Activated CD8-positive, alpha-beta memory T cell treated with anti-CD3 and anti-CD28 coated beads, Interleukin-2, amount 10 ng/mL, durations not matched to agents 7 days and 5 days (primary cell): ENCODE measurements around the gene SLC12A7. TPM values are rescaled to one million over a fixed set of nuclear protein-coding genes. Genes with fewer than 3 reads are reported as not detected.
"Not testable (repeated sequence)": the region's sequence is repeated elsewhere in the genome, so short reads cannot be mapped to it uniquely, and the experiment has no call there.

Experiments
- ATAC-seq: fragments of 150-1000 bp; cut with Tn5 transposase; one replicate; pipeline ENCODE4 v1.10.0; 2021; ENCODE audit warnings: moderate library complexity
- CTCF ChIA-PET: fragments of 350-600 bp; sonication (Branson Sonifier 250); formaldehyde crosslinking; loops from one replicate; lab custom pipeline; 2021; ENCODE audit warnings: antibody characterized with exemption; lab: Charles Lee
- DNase-seq: peaks from one replicate; pipeline ENCODE4 v3.0.0-alpha.2; 2020
- H3K27ac Mint-ChIP-seq: one replicate; pipeline ENCODE4 v1.8.0; 2021; ENCODE audit warnings: mild to moderate bottlenecking, mixed read lengths
- H3K27me3 Mint-ChIP-seq: one replicate; pipeline ENCODE4 v1.8.0; 2021; ENCODE audit warnings: mixed read lengths
- H3K36me3 Mint-ChIP-seq: one replicate; pipeline ENCODE4 v1.8.0; 2021; ENCODE audit warnings: mild to moderate bottlenecking, mixed read lengths
- H3K4me1 Mint-ChIP-seq: one replicate; pipeline ENCODE4 v1.8.0; 2021; ENCODE audit warnings: mixed read lengths
- H3K4me3 Mint-ChIP-seq: one replicate; pipeline ENCODE4 v1.8.0; 2021; ENCODE audit warnings: mild to moderate bottlenecking, moderate library complexity, mixed read lengths
- H3K9me3 Mint-ChIP-seq: one replicate; pipeline ENCODE4 v1.8.0; 2022; ENCODE audit warnings: low read depth, mixed read lengths
- total RNA-seq, 2 experiments: library from RNA; stranded (reverse); gene quantifications; one replicate each; pipeline ENCODE4 v1.2.3, GENCODE V29; 2021

SLC12A7 gene
- total RNA-seq, 2 experiments from 2014 or later = 6.6 to 12.2 TPM

DNA sequence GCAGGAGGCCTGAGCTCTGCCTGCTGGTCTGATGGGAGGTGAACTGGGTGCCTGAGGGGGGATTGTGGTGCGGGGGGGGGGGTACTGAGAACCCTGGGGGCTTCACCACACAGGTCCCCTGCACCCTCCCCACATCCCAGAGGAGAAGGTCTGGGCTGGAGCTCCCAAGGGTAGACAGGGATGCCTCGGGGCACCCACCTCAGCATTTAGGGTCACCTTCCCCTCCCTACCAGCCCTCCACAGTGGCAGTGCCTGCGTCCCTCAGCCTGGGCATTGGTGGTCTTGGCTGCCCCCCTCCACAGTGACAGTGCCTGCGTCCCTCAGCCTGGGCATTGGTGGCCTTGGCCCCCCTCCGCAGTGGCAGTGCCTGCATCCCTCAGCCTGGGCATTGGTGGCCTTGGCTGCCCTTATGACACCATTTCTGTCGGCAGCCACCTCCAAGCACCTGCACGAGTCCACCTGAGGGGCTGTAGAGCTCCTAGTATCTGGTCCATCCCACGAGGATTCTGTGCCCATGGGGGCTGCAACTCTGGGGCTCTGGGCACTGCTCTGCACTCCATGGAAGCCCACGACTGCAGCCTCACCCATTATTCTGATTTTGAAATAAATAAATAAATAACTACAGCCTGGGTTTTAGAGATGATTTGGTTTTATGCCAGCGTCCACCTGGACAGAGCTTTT, 81.8 kb downstream of the SLC12A7 start:
- CTCF ChIA-PET = interaction anchor here (1.1 kb wide), 1 partner anchor 20 kb away, joined by 3 read pairs; no protein-coding TSS in a partner anchor
- Mint-ChIP-seq H3K4me1 (no peaks in the 10 kb centered on the region), H3K27ac (no peak overlapping the region), H3K27me3 (no peaks in the 10 kb centered on the region), H3K9me3 (peaks cover 2% of the 10 kb centered on the region), H3K36me3 (no peaks in the 10 kb centered on the region), H3K4me3 (no peak overlapping the region)
- no peak for ATAC-seq
- no peak for DNase-seq

DNA sequence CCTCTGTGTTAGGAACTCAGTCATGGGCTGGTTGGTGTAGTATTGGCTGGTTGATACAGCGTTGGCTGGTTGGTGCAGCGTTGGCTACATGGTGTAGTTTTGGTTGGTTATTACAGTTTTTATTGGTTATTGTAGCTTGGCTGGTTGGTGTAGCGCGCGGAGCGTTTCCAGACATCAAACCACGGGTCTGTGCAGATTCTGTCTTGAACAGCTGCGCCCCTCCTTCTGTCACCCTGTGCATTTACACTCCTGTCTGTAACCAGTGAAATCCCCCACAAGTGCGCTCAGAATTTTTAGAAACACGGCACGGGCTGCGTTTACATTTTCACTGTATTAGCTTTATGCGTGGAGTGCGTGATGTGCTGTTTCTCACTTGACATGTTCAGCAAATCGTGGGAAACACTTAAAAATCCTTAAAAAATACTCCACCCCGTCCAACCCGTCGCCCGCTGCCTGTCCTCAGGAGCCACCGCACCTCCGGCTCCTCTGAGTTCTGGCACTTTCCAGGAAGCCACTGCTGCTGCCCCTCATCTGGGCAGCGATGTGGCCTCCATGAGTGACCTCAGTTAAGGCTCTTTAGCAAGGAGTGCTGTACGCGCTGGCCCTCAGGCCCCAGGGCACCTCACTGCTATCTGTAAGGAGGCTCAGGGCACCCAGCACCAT, 82.5 kb downstream of the SLC12A7 start:
- Mint-ChIP-seq H3K36me3 (no peaks in the 10 kb centered on the region), H3K27ac (no peak overlapping the region), H3K9me3 (no peaks in the 10 kb centered on the region), H3K4me1 (no peaks in the 10 kb centered on the region), H3K27me3 (no peaks in the 10 kb centered on the region), H3K4me3 (no peak overlapping the region)
- DNase-seq (no peak), ATAC-seq (no peak)
- CTCF ChIA-PET = interaction anchor here (1.1 kb wide), 1 partner anchor 19 kb away, joined by 3 read pairs; no protein-coding TSS in a partner anchor

DNA sequence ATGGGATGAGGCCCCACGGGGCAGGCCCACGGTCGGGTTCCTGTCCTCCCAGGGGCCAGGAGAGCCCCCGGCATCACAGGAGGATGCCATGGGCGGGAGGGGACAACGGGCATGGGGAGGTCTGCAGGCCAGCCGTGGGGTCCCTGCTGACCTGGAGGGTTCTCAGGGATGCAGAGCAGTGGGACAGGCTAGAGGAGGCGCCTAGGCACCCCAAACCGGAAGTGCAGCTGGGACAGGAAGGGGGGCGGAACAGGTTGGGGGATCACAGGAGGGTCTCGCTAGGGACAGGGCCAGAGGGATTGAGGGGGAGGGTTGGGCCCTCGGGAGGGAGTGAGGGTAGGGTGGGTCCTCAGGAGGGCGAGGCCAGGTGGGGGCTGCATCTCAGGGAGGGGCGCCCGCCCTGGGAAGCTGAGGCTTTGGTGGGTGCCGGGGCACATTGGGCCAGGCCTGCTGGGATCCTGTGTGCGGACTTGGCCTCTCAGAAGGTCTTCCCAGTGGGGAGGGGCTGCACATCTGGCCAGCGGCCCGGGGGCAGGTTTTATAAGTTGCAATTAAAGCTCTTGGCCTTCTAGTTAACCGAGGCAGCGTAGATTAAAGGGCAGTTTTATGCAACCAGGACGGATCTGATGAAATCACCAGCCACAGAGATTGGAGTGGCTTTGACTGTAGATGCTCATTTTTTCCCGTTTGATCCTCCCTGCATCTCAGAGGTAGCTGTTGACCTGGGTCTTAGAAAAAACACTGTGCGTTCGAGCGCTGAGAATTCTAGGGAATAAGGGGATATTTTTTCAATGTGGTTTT, 83.2 kb downstream of the SLC12A7 start:
- Mint-ChIP-seq H3K36me3 (no peaks in the 10 kb centered on the region), H3K27ac (no peak overlapping the region), H3K9me3 (no peaks in the 10 kb centered on the region), H3K27me3 (no peaks in the 10 kb centered on the region), H3K4me1 (no peaks in the 10 kb centered on the region), H3K4me3 (no peak overlapping the region)
- ATAC-seq (no peak), DNase-seq (no peak)
- CTCF ChIA-PET = no interaction called here

DNA sequence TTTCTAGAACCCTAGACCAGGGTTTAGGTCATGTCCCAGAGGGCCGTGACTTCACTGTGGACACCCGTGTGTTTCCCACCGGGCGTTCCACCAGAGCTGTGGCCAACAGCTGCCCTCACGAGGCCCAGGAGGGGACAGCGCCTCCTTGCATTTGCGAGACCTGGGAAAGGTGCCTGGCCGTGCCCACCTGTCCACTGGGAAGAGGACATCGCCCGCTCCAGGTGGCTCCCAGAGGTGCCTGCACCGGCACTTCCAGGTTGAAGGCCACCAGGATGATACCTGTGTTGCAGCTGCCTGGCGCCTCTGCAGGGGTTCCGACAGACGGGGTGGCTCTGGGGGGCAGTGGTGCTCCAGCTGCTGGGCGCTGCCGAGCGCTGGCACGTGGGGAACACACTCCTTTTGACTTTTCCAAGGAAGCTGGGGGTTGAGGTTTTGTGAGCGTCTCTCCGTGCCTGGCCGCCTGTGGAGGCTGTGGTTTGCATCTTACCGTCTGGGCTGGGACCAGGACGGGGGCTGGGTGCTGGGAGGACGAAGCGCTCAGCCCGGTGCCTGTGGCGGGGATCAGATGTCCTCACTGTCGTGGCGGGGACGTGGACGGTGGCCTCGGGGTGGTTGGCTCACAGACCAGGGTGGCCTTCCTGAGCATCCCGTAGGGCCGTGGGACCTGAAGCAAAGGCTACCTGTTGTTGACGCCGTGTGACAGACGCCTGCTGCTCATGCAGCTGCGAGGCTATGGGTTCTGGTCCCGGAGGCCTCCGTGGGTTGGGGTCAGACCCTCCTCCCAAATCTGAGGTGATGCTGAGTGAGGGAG, 84.0 kb downstream of the SLC12A7 start:
- Mint-ChIP-seq H3K4me3 (no peak overlapping the region), H3K4me1 (no peaks in the 10 kb centered on the region), H3K27me3 (no peaks in the 10 kb centered on the region), H3K36me3 (no peaks in the 10 kb centered on the region), H3K27ac (no peak overlapping the region), H3K9me3 (no peaks in the 10 kb centered on the region)
- DNase-seq (no peak), ATAC-seq (no peak)
- CTCF ChIA-PET = no interaction called here

DNA sequence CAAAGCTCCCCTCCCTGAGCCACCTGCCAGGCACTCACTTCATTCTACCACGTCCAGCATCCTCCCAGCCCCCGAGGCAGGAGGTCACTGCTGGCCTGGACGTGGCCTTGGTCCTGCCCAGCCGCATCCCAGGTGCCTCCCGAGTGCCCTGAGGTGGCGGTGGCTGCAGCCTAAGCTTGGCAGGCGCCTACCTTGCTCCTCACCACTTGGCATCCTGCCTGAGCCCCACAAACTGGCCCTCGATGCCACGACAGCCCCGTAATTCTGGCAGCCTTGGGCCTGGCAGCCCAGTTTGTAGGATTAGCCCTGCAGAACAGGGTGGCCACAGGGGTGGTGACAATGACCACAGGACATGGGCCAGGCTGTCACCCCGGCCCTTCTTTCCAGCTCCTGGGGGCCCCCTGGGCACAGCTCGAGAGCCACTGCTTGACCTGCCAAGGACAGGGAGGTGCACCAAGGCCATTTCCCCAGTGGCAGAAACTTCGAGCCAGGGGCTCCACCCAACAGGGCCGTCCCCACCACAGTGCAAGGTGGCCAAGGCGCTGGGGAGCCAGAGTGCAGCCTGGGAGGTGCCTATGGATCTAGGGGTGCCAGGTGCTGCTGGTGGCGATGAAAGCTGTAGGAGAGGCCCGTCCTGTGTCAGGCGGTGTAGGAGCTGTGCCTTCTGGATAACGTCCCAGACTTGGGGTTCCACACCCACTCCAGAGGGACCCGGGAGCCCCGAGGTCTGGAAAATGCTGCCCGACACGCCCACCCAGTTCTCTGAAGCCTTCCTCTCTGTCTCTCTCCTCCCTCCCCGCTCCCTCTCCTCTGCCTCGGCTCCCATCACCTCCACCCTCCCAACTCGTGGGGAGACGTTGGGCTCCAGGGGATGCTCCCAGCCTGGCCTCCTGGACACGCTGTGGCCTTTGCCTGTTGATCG, 84.9 kb downstream of the SLC12A7 start:
- H3K36me3 Mint-ChIP-seq = no peaks in the 10 kb centered on the region
- CTCF ChIA-PET = no interaction called here
- no peak for ATAC-seq
- H3K4me1 Mint-ChIP-seq = no peaks in the 10 kb centered on the region
- no peak for DNase-seq
- H3K9me3 Mint-ChIP-seq = no peaks in the 10 kb centered on the region
- H3K27ac Mint-ChIP-seq = no peak overlapping the region
- no peaks in the 10 kb centered on the region for H3K27me3 Mint-ChIP-seq
- H3K4me3 Mint-ChIP-seq = no peak overlapping the region

DNA sequence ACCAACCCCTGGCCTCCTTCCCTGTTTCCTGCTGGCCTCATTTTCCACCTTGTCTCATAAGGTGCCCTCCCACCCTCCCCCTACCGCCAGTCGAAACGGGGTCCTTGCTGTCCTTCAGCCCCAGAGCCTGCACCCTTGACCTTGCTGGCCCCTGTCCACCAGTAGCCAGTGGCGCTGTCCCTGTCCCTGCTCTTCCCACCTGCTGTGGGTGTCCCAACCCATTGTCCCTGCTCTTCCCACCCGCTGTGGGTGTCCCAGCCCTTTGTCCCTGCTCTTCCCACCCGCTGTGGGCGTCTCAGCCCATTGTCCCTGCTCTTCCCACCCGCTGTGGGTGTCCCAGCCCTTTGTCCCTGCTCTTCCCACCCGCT, 89.9 kb downstream of the SLC12A7 start:
- H3K4me3 Mint-ChIP-seq, ATAC-seq, H3K27ac Mint-ChIP-seq, H3K9me3 Mint-ChIP-seq, H3K27me3 Mint-ChIP-seq, H3K4me1 Mint-ChIP-seq, DNase-seq, H3K36me3 Mint-ChIP-seq, CTCF ChIA-PET: not testable (repeated sequence)

DNA sequence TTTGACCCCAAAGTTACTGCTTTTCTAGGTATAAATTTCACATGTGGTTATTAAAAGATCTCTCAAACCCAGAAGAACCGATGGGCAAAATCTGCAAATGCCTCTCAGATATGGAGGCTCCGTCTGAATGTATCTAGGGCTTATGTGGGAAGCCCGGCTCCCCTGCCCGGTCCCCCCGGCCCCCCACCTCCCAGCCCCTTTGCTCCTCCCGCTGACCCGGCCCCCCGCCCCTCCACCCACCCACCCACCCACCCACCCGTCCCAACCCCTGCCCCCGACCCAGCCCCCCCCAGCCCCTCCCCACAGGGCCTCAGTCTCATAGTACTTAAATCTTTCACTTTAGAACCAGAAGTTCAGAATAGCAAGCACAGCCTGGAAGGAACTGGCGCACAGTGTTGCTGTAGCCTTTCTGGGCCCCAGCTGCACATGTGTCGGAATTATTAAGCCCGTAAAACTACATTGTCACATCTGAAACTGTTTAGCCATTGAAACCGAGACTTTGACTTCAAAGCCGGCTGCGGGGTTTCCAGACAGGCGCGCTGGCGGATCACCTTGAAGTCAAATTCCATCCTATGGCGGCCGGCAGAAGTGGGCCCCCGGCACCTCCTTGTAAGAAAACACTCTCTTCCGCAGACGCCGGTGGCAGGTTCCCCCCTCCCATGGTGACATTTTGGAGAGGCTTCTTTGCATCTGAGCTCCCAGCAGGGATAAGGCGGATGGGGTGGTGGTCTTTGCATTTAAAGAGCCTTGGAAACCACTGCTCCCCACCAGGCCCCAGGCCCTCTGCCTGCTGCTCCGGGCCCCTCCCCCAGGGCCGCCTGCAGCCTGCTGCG, 90.5 kb downstream of the SLC12A7 start:
- Mint-ChIP-seq H3K4me3 (no peak overlapping the region), H3K9me3 (no peaks in the 10 kb centered on the region), H3K27ac (no peak overlapping the region), H3K36me3 (no peaks in the 10 kb centered on the region), H3K27me3 (no peaks in the 10 kb centered on the region), H3K4me1 (no peaks in the 10 kb centered on the region)
- ATAC-seq (no peak), DNase-seq (no peak)
- CTCF ChIA-PET = interaction anchor here (1.4 kb wide), 1 partner anchor 119 kb away, joined by 3 read pairs; no protein-coding TSS in a partner anchor

DNA sequence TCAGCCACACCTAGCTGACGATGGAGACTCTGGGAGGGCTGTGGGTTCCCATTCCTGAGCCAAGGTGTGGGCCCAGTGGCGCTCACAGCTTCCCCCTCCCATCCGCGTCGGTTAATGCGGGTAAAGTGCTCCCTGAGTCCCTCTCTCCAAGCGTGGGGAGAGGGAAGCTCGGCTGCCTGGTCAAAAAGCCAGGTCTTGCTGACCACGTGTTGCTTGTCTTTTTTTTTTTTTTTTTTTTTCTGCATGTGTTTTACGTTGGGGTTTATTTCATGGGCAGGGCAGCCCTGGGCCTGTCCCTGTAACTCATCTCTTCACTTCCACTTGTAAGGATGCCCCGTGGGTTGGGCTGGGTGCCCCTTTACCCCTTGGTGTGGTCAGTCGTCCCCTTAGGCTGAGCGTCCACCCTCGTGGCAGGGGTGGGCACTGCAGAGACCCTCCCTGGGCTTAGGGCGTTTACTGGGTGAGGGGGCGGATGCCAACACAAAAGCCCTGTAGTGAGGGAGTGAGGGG, 91.4 kb downstream of the SLC12A7 start:
- Mint-ChIP-seq H3K27ac (no peak overlapping the region), H3K4me3 (no peak overlapping the region), H3K4me1 (no peaks in the 10 kb centered on the region), H3K36me3 (no peaks in the 10 kb centered on the region), H3K9me3 (no peaks in the 10 kb centered on the region), H3K27me3 (no peaks in the 10 kb centered on the region)
- ATAC-seq (no peak), DNase-seq (no peak)
- CTCF ChIA-PET = interaction anchor here (1.4 kb wide), 1 partner anchor 119 kb away, joined by 3 read pairs; no protein-coding TSS in a partner anchor

DNA sequence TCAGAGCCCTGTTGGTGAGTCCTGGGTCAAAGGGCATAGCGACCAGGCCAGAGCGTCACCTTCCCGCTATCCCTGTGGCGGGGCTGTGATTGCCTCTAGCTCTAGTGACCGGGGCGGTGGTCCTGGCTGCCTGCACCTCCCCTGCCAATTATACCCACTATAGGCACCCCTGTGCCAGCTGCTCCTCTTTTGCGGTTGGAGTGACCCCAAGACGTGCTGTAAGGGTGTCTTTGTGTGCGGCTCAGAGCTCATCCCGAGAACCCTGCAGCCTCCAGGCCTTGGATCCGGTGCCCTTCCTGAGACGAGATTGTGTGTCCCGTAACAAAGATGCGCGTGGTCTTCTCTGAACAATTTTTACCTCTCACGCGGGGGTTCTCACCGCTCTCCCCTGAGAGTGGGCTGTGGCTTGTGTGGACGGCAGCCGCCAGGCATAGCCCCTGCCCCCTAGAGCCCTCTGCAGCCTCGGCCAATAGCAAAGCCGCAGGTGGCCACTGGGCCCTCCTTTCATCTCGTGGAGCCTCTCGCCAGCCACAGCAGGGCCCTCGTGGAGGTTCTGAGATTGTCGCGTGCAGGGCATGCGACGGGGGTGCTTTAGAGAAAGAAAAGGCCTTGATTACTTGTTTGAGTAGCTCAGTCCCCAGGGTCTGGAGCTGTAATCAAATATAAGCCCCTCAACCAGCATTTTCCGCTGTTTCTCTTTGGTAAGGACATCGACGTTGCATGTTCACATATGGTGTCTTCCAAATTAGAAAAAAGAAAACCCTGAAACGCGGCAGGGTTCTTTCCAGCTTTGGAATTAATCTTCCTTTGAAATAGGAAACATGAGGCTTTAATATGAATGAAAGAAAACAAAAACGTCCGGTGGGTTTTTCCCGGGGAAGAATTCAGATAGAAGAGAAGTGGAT, 92.6 kb downstream of the SLC12A7 start:
- Mint-ChIP-seq H3K4me1 (no peaks in the 10 kb centered on the region), H3K9me3 (no peaks in the 10 kb centered on the region), H3K27ac (no peak overlapping the region), H3K27me3 (no peaks in the 10 kb centered on the region), H3K36me3 (no peaks in the 10 kb centered on the region), H3K4me3 (no peak overlapping the region)
- no peak for DNase-seq
- ATAC-seq = no peak
- CTCF ChIA-PET = interaction anchor here (1.4 kb wide), 2 partner anchors 121 to 155 kb away, joined by 3 to 5 read pairs; no protein-coding TSS in a partner anchor

DNA sequence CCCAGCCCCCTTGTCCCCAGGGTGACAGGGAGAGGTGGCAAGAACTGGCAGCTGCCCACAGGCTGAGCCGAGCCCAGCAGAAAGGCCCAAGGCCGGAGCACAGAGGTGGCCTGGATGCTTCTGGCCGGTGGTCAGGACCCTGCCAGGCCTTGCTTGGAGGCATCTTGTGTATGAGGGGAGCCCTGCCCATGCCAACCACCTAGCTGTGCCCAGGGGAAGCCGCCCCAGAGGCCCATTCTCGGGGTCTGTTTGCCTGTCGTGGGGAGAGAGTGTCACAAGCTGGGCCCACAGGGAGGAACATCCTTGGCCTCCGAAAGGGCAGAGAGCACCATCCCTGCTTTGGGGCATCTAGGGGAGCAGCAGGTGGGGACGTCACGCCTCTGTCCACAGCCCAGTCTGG, 93.3 kb downstream of the SLC12A7 start:
- ATAC-seq = no peak
- CTCF ChIA-PET = interaction anchor here (1.4 kb wide), 1 partner anchor 156 kb away, joined by 5 read pairs; no protein-coding TSS in a partner anchor

More for the DNA sequence above, 93.3 kb downstream of the SLC12A7 start:
- Mint-ChIP-seq H3K4me3 (no peak overlapping the region), H3K36me3 (no peaks in the 10 kb centered on the region), H3K27ac (no peak overlapping the region), H3K4me1 (no peaks in the 10 kb centered on the region), H3K27me3 (no peaks in the 10 kb centered on the region), H3K9me3 (no peaks in the 10 kb centered on the region)
- no peak for DNase-seq
